Activated T-cell treated with anti-CD3 and anti-CD28 coated beads, Interleukin-2, amount 50 U/mL, for 4 hours (primary cell): ENCODE data around the gene OMP. TPM values are rescaled to one million over a fixed set of nuclear protein-coding genes. Genes with fewer than 3 reads are reported as not detected.
"Not testable (repeated sequence)": the region's sequence is repeated elsewhere in the genome, so short reads cannot be mapped to it uniquely, and the experiment has no call there.

Experiments used
- ATAC-seq, 2 donors: fragments of 200-7000 bp; cut with Tn5 transposase; one replicate each; pipeline ENCODE4 v1.10.0; 2021
- DNase-seq: peaks from one replicate; pipeline ENCODE4 v3.0.0-alpha.2; 2020
- H3K27me3 Mint-ChIP-seq: one replicate; pipeline ENCODE4 v1.8.0; 2021; ENCODE audit warnings: low read depth, mixed read lengths
- H3K36me3 Mint-ChIP-seq: one replicate; pipeline ENCODE4 v1.8.0; 2022; ENCODE audit warnings: mixed read lengths; ENCODE audit not compliant: insufficient read depth
- H3K4me1 Mint-ChIP-seq: one replicate; pipeline ENCODE4 v1.8.0; 2021; ENCODE audit warnings: low read depth, mixed read lengths
- H3K4me3 Mint-ChIP-seq: one replicate; pipeline ENCODE4 v1.8.0; 2021; ENCODE audit warnings: mild to moderate bottlenecking, moderate library complexity, mixed read lengths
- H3K9me3 Mint-ChIP-seq: one replicate; pipeline ENCODE4 v1.8.0; 2021; ENCODE audit warnings: mixed read lengths
- total RNA-seq, 3 donors: library from RNA; stranded (reverse); gene quantifications; one replicate each; pipeline ENCODE4 v1.2.1, GENCODE V29; 2021

Gene OMP
- total RNA-seq, 3 donors from 2014 or later = not detected

GRCh38 chr11:77088236-77089003, 14.2 kb upstream of the OMP start:
- no peaks in the 10 kb centered on the region for H3K36me3 Mint-ChIP-seq
- H3K4me1 Mint-ChIP-seq = no peaks in the 10 kb centered on the region
- no peak for ATAC-seq
- no peaks in the 10 kb centered on the region for H3K9me3 Mint-ChIP-seq
- no peaks in the 10 kb centered on the region for H3K27me3 Mint-ChIP-seq
- no peak overlapping the region for H3K4me3 Mint-ChIP-seq
- no peak for DNase-seq

- H3K9me3 Mint-ChIP-seq = no peaks in the 10 kb centered on the region
- DNase-seq = no peak
- ATAC-seq = no peak
- H3K36me3 Mint-ChIP-seq = no peaks in the 10 kb centered on the region
- H3K4me3 Mint-ChIP-seq = no peak overlapping the region
- no peaks in the 10 kb centered on the region for H3K27me3 Mint-ChIP-seq
- no peaks in the 10 kb centered on the region for H3K4me1 Mint-ChIP-seq
Observed at GRCh38 chr11:77089004-77089545, 13.6 kb upstream of the OMP start.

- Mint-ChIP-seq H3K4me1 (no peaks in the 10 kb centered on the region), H3K36me3 (no peaks in the 10 kb centered on the region), H3K27me3 (no peaks in the 10 kb centered on the region), H3K9me3 (no peaks in the 10 kb centered on the region), H3K4me3 (no peak overlapping the region)
- ATAC-seq = no peak
- DNase-seq = no peak
Observed at GRCh38 chr11:77090046-77090372, 12.6 kb upstream of the OMP start.

GRCh38 chr11:77090373-77091111, 12.1 kb upstream of the OMP start:
- Mint-ChIP-seq H3K9me3 (no peaks in the 10 kb centered on the region), H3K4me3 (no peak overlapping the region), H3K27me3 (no peaks in the 10 kb centered on the region), H3K36me3 (no peaks in the 10 kb centered on the region), H3K4me1 (no peaks in the 10 kb centered on the region)
- DNase-seq (no peak), ATAC-seq (peak in 1 of 2 donors; percentile 4)

GRCh38 chr11:77091146-77091940, 11.3 kb upstream of the OMP start:
- H3K4me1 Mint-ChIP-seq = no peaks in the 10 kb centered on the region
- no peak overlapping the region for H3K4me3 Mint-ChIP-seq
- DNase-seq = peak; percentile 72
- H3K27me3 Mint-ChIP-seq = no peaks in the 10 kb centered on the region
- ATAC-seq = peak; percentile 94 to 95
- no peaks in the 10 kb centered on the region for H3K36me3 Mint-ChIP-seq
- H3K9me3 Mint-ChIP-seq = no peaks in the 10 kb centered on the region

GRCh38 chr11:77092382-77092781, 10.3 kb upstream of the OMP start:
- Mint-ChIP-seq H3K36me3 (no peaks in the 10 kb centered on the region), H3K4me1 (no peaks in the 10 kb centered on the region)

GRCh38 chr11:77093056-77093891, 9.4 kb upstream of the OMP start:
- H3K4me3 Mint-ChIP-seq = no peak overlapping the region
- ATAC-seq (no peak), DNase-seq (no peak)
- no peaks in the 10 kb centered on the region for H3K27me3 Mint-ChIP-seq
- H3K4me1 Mint-ChIP-seq = no peaks in the 10 kb centered on the region
- no peaks in the 10 kb centered on the region for H3K36me3 Mint-ChIP-seq
- no peaks in the 10 kb centered on the region for H3K9me3 Mint-ChIP-seq

More at GRCh38 chr11:77092382-77092781, 10.3 kb upstream of the OMP start:
- ATAC-seq (no peak), DNase-seq (no peak)
- Mint-ChIP-seq H3K9me3 (no peaks in the 10 kb centered on the region), H3K27me3 (no peaks in the 10 kb centered on the region), H3K4me3 (no peak overlapping the region)

- no peak for ATAC-seq
- Mint-ChIP-seq H3K27me3 (no peaks in the 10 kb centered on the region), H3K4me1 (no peaks in the 10 kb centered on the region), H3K4me3 (no peak overlapping the region), H3K36me3 (no peaks in the 10 kb centered on the region), H3K9me3 (no peaks in the 10 kb centered on the region)
- no peak for DNase-seq
Observed at GRCh38 chr11:77093987-77094840, 8.4 kb upstream of the OMP start.

GRCh38 chr11:77094841-77095365, 7.7 kb upstream of the OMP start:
- Mint-ChIP-seq H3K27me3 (no peaks in the 10 kb centered on the region), H3K36me3 (no peaks in the 10 kb centered on the region), H3K4me1 (no peaks in the 10 kb centered on the region), H3K9me3 (no peaks in the 10 kb centered on the region), H3K4me3 (no peak overlapping the region)
- no peak for DNase-seq
- ATAC-seq = no peak

GRCh38 chr11:77095551-77096490, 6.8 kb upstream of the OMP start:
- DNase-seq (no peak), ATAC-seq (no peak)
- H3K4me1 Mint-ChIP-seq = no peaks in the 10 kb centered on the region
- no peaks in the 10 kb centered on the region for H3K9me3 Mint-ChIP-seq
- no peaks in the 10 kb centered on the region for H3K27me3 Mint-ChIP-seq
- H3K4me3 Mint-ChIP-seq = no peak overlapping the region
- no peaks in the 10 kb centered on the region for H3K36me3 Mint-ChIP-seq

GRCh38 chr11:77096591-77097019, 6.0 kb upstream of the OMP start:
- Mint-ChIP-seq H3K36me3 (no peaks in the 10 kb centered on the region), H3K9me3 (no peaks in the 10 kb centered on the region), H3K4me1 (no peaks in the 10 kb centered on the region), H3K27me3 (no peaks in the 10 kb centered on the region), H3K4me3 (no peak overlapping the region)
- DNase-seq = no peak
- no peak for ATAC-seq

GRCh38 chr11:77097180-77097579, 5.5 kb upstream of the OMP start:
- not testable (repeated sequence) for H3K36me3 Mint-ChIP-seq, ATAC-seq, H3K4me1 Mint-ChIP-seq, DNase-seq, H3K27me3 Mint-ChIP-seq, H3K9me3 Mint-ChIP-seq, H3K4me3 Mint-ChIP-seq
